Stimulated activated memory B cell treated with anti-CD40 and anti-IgM and Interleukin-4, amounts not matched to agents 10 μg/mL and 1 μg/mL and 100 μg/mL, for 72 hours (primary cell): Measurements from ENCODE around the gene TBC1D14.
A peak's percentile ranks its signal among the peaks of the same experiment; 100 is the strongest.
"Not testable (repeated sequence)": the region's sequence is repeated elsewhere in the genome, so short reads cannot be mapped to it uniquely, and the experiment has no call there.

Experiments
- ATAC-seq: fragments of 150-1000 bp; cut with Tn5 transposase; 2 replicates; pipeline ENCODE4 v1.10.0; 2021
- H3K27ac Mint-ChIP-seq: one replicate; pipeline ENCODE4 v1.8.0; 2022; ENCODE audit warnings: mild to moderate bottlenecking, mixed read lengths
- H3K27me3 Mint-ChIP-seq: one replicate; pipeline ENCODE4 v1.8.0; 2022; ENCODE audit warnings: mixed read lengths
- H3K36me3 Mint-ChIP-seq: one replicate; pipeline ENCODE4 v1.8.0; 2022; ENCODE audit warnings: mixed read lengths
- H3K4me1 Mint-ChIP-seq: one replicate; pipeline ENCODE4 v1.8.0; 2022; ENCODE audit warnings: mixed read lengths
- H3K4me3 Mint-ChIP-seq: one replicate; pipeline ENCODE4 v1.8.0; 2022; ENCODE audit warnings: mild to moderate bottlenecking, moderate library complexity, mixed read lengths
- H3K9me3 Mint-ChIP-seq: one replicate; pipeline ENCODE4 v1.8.0; 2022; ENCODE audit warnings: mixed read lengths

The TBC1D14 gene

GRCh38 chr4:6972375-6972650 lies 62.7 kb downstream of the TBC1D14 start:
- ATAC-seq = no peak
- H3K36me3 Mint-ChIP-seq = peaks cover 34% of the 10 kb centered on the region

GRCh38 chr4:6972911-6973310 lies 63.3 kb downstream of the TBC1D14 start:
- no peaks in the 10 kb centered on the region for H3K27me3 Mint-ChIP-seq
- H3K27ac Mint-ChIP-seq = peak overlapping the region; percentile 38
- H3K9me3 Mint-ChIP-seq = no peaks in the 10 kb centered on the region
- no peak overlapping the region for H3K4me3 Mint-ChIP-seq
- H3K36me3 Mint-ChIP-seq = peaks cover 30% of the 10 kb centered on the region
- H3K4me1 Mint-ChIP-seq = peaks cover 37% of the 10 kb centered on the region
- no peak for ATAC-seq

More at GRCh38 chr4:6972375-6972650, 62.7 kb downstream of the TBC1D14 start:
- Mint-ChIP-seq H3K4me1 (peaks cover 37% of the 10 kb centered on the region), H3K9me3 (no peaks in the 10 kb centered on the region), H3K27ac (peak overlapping the region; percentile 38), H3K27me3 (no peaks in the 10 kb centered on the region), H3K4me3 (no peak overlapping the region)

GRCh38 chr4:6974138-6974848 lies 64.7 kb downstream of the TBC1D14 start:
- Mint-ChIP-seq H3K4me3 (no peak overlapping the region), H3K9me3 (no peaks in the 10 kb centered on the region), H3K36me3 (peaks cover 22% of the 10 kb centered on the region), H3K27ac (peak overlapping the region; percentile 14), H3K4me1 (peaks cover 29% of the 10 kb centered on the region), H3K27me3 (no peaks in the 10 kb centered on the region)
- peak; percentile 73 for ATAC-seq

- not testable (repeated sequence) for H3K4me3 Mint-ChIP-seq, H3K27me3 Mint-ChIP-seq, H3K27ac Mint-ChIP-seq, H3K9me3 Mint-ChIP-seq, ATAC-seq
- Mint-ChIP-seq H3K36me3 (peaks cover 33% of the 10 kb centered on the region), H3K4me1 (peaks cover 16% of the 10 kb centered on the region)
Observed at GRCh38 chr4:6977846-6978245, 68.2 kb downstream of the TBC1D14 start.

GRCh38 chr4:6983544-6984142 lies 74.0 kb downstream of the TBC1D14 start:
- H3K9me3 Mint-ChIP-seq = no peaks in the 10 kb centered on the region
- H3K4me3 Mint-ChIP-seq = no peak overlapping the region
- H3K27me3 Mint-ChIP-seq = no peaks in the 10 kb centered on the region
- peaks cover 54% of the 10 kb centered on the region for H3K4me1 Mint-ChIP-seq
- H3K27ac Mint-ChIP-seq = no peak overlapping the region
- H3K36me3 Mint-ChIP-seq = peaks cover 26% of the 10 kb centered on the region
- ATAC-seq = no peak

- Mint-ChIP-seq H3K4me3 (peak overlapping the region; percentile 92), H3K4me1 (peaks cover 66% of the 10 kb centered on the region), H3K36me3 (peaks cover 25% of the 10 kb centered on the region), H3K27ac (peak overlapping the region; percentile 96), H3K9me3 (no peaks in the 10 kb centered on the region), H3K27me3 (no peaks in the 10 kb centered on the region)
- no peak for ATAC-seq
Observed at GRCh38 chr4:6984612-6985425, 75.2 kb downstream of the TBC1D14 start.

GRCh38 chr4:6986072-6986780 lies 76.6 kb downstream of the TBC1D14 start:
- Mint-ChIP-seq H3K27me3 (no peaks in the 10 kb centered on the region), H3K4me3 (peak overlapping the region; percentile 92), H3K4me1 (peaks cover 74% of the 10 kb centered on the region), H3K36me3 (peaks cover 19% of the 10 kb centered on the region), H3K9me3 (no peaks in the 10 kb centered on the region), H3K27ac (peak overlapping the region; percentile 96)
- peak; percentile 48 for ATAC-seq

- H3K27ac Mint-ChIP-seq = peak overlapping the region; percentile 96
- H3K9me3 Mint-ChIP-seq = no peaks in the 10 kb centered on the region
- no peaks in the 10 kb centered on the region for H3K27me3 Mint-ChIP-seq
- H3K4me1 Mint-ChIP-seq = peaks cover 75% of the 10 kb centered on the region
- peak; percentile 96 for ATAC-seq
- peaks cover 11% of the 10 kb centered on the region for H3K36me3 Mint-ChIP-seq
- peak overlapping the region; percentile 97 for H3K4me3 Mint-ChIP-seq
Observed at GRCh38 chr4:6986781-6987587, 77.4 kb downstream of the TBC1D14 start.

GRCh38 chr4:6987588-6987961 lies 77.9 kb downstream of the TBC1D14 start:
- ATAC-seq = no peak
- no peaks in the 10 kb centered on the region for H3K9me3 Mint-ChIP-seq
- peak overlapping the region; percentile 97 for H3K4me3 Mint-ChIP-seq
- H3K27me3 Mint-ChIP-seq = no peaks in the 10 kb centered on the region
- peaks cover 5% of the 10 kb centered on the region for H3K36me3 Mint-ChIP-seq
- peak overlapping the region; percentile 96 for H3K27ac Mint-ChIP-seq
- H3K4me1 Mint-ChIP-seq = peaks cover 81% of the 10 kb centered on the region

- H3K9me3 Mint-ChIP-seq = no peaks in the 10 kb centered on the region
- peaks cover 86% of the 10 kb centered on the region for H3K4me1 Mint-ChIP-seq
- H3K36me3 Mint-ChIP-seq = peaks cover 5% of the 10 kb centered on the region
- ATAC-seq = no peak
- H3K27ac Mint-ChIP-seq = peak overlapping the region; percentile 96
- peak overlapping the region; percentile 97 for H3K4me3 Mint-ChIP-seq
- no peaks in the 10 kb centered on the region for H3K27me3 Mint-ChIP-seq
Observed at GRCh38 chr4:6988016-6988715, 78.5 kb downstream of the TBC1D14 start.

- no peak for ATAC-seq
- Mint-ChIP-seq H3K4me1 (peaks cover 80% of the 10 kb centered on the region), H3K27me3 (no peaks in the 10 kb centered on the region), H3K4me3 (peak overlapping the region; percentile 2), H3K27ac (peak overlapping the region; percentile 17), H3K9me3 (no peaks in the 10 kb centered on the region), H3K36me3 (peaks cover 5% of the 10 kb centered on the region)
Observed at GRCh38 chr4:6989331-6989923, 79.8 kb downstream of the TBC1D14 start.

GRCh38 chr4:6990661-6991060 lies 81.0 kb downstream of the TBC1D14 start:
- Mint-ChIP-seq H3K4me3 (no peak overlapping the region), H3K9me3 (no peaks in the 10 kb centered on the region), H3K36me3 (peaks cover 15% of the 10 kb centered on the region), H3K27ac (peak overlapping the region; percentile 64), H3K4me1 (peaks cover 67% of the 10 kb centered on the region), H3K27me3 (no peaks in the 10 kb centered on the region)
- no peak for ATAC-seq

- Mint-ChIP-seq H3K4me1 (peaks cover 61% of the 10 kb centered on the region), H3K36me3 (peaks cover 16% of the 10 kb centered on the region), H3K27me3 (no peaks in the 10 kb centered on the region), H3K9me3 (no peaks in the 10 kb centered on the region), H3K4me3 (no peak overlapping the region), H3K27ac (peak overlapping the region; percentile 64)
- ATAC-seq = no peak
Observed at GRCh38 chr4:6991249-6991648, 81.6 kb downstream of the TBC1D14 start.
